ENCODE results near the gene INHA.

INHA gene
- total RNA-seq: 0 to 0.06 (median 0) reads per million in 9 experiments

DNA sequence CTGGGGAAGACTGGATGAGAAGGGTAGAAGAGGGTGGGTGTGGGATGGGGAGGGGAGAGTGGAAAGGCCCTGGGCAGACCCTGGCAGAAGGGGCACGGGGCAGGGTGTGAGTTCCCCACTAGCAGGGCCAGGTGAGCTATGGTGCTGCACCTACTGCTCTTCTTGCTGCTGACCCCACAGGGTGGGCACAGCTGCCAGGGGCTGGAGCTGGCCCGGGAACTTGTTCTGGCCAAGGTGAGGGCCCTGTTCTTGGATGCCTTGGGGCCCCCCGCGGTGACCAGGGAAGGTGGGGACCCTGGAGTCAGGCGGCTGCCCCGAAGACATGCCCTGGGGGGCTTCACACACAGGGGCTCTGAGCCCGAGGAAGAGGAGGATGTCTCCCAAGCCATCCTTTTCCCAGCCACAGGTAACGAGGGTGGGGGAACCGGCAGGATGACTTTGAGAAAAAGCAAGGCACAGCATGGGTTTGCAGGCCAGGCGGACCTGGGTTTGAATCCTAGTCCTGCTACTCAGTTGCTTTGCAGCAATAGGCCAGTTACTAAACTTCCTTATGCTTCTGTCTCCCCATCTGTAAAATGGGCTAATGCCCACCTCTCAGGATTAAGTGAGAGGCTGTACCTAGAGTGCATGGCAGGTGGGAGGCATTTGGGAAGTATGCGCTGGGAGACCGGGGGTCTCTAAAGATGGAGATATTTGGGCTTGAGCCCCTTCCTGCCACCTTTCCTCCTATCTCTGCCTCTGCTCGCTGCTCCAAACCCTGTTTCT lies at the start of gene INHA:
TSS of gene INHA (plus strand) at position 74 of the 765 bp plus-strand sequence. CDS start at position 139, 65 bp downstream.
- ATAC-seq (replicated peaks) (no peak), DNase-seq (no peak)
- H3K27ac Mint-ChIP-seq: peak within 1 kb of the TSS in 1 of 2 donors; percentile 29
- H3K36me3 Mint-ChIP-seq (ENCODE audit: insufficient read depth): no peaks in the 10 kb centered on the region
- H3K27me3 Mint-ChIP-seq: peaks cover 61 to 87% of the 10 kb centered on the region in 2 donors
- H3K9me3 Mint-ChIP-seq: no peaks in the 10 kb centered on the region
- H3K4me3 Mint-ChIP-seq: peak within 1 kb of the TSS; percentile 0 to 37
- no peaks in the 10 kb centered on the region for H3K4me1 Mint-ChIP-seq (ENCODE audit: low read depth in 2 of 2)

GRCh38 chr2:219523031-219523671 lies 49.0 kb upstream of the INHA start:
- no peak overlapping the region for H3K27ac Mint-ChIP-seq
- ATAC-seq (replicated peaks): peak; percentile 29
- peaks cover 0 to 9% of the 10 kb centered on the region in 2 donors for H3K4me1 Mint-ChIP-seq (ENCODE audit: low read depth in 2 of 2)
- H3K9me3 Mint-ChIP-seq: no peaks in the 10 kb centered on the region
- H3K36me3 Mint-ChIP-seq (ENCODE audit: insufficient read depth): no peaks in the 10 kb centered on the region
- DNase-seq: no peak
- peaks cover 87 to 96% of the 10 kb centered on the region in 2 donors for H3K27me3 Mint-ChIP-seq
- H3K4me3 Mint-ChIP-seq: peak overlapping the region in 1 of 2 donors; percentile 25

- ATAC-seq (replicated peaks) (no peak), DNase-seq (no peak)
- Mint-ChIP-seq H3K36me3 (ENCODE audit: insufficient read depth) (no peaks in the 10 kb centered on the region), H3K4me3 (no peak overlapping the region), H3K27me3 (peaks cover 87 to 96% of the 10 kb centered on the region in 2 donors), H3K4me1 (ENCODE audit: low read depth in 2 of 2) (peaks cover 0 to 9% of the 10 kb centered on the region in 2 donors), H3K27ac (no peak overlapping the region), H3K9me3 (no peaks in the 10 kb centered on the region)
Observed at GRCh38 chr2:219524817-219525216, 47.3 kb upstream of the INHA start.

GRCh38 chr2:219525533-219526232 lies 46.4 kb upstream of the INHA start:
- Mint-ChIP-seq H3K27me3 (peaks cover 88 to 96% of the 10 kb centered on the region in 2 donors), H3K4me3 (no peak overlapping the region), H3K27ac (no peak overlapping the region), H3K36me3 (ENCODE audit: insufficient read depth) (peaks cover 3% of the 10 kb centered on the region), H3K9me3 (no peaks in the 10 kb centered on the region), H3K4me1 (ENCODE audit: low read depth in 2 of 2) (peaks cover 0 to 12% of the 10 kb centered on the region in 2 donors)
- ATAC-seq (replicated peaks) (no peak), DNase-seq (no peak)

DNA sequence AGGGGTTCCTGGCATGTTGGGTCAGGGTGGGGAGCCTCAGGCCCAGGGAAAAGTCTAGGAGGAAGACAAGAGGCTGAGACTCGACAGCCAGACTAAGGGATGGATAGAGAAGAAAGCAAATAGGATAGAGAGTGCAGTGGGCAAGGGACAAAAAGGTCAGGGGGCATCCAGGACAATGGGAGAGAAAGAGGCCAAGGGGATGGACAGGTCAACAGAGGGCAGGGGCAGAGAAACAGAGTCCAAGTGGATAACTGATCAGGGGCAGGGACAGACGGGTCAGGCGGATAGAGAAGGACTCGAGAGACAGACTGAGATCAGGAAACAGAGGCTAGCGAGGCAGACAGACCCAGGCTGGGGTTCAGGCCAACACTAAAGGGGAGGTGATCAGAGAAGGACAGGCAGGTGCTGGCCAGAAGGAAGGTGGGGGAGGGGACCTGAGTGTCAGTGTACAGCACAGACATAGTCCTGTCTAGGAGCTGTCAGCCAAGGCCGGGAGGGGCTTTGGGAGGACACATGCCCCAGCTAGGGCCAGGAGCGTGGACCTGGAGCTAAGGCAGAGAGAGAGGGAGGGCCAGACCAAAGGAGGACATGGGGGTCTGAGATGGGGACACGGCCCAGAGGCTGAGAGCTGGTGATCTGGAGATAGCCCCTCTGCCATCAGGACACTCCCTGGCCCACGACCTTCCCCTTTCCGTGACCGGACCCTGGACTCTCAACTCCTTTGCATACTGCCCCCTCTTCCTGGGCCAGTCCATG lies 45.6 kb upstream of the INHA start:
- peaks cover 0 to 9% of the 10 kb centered on the region in 2 donors for H3K4me1 Mint-ChIP-seq (ENCODE audit: low read depth in 2 of 2)
- no peak for DNase-seq
- H3K4me3 Mint-ChIP-seq: no peak overlapping the region
- ATAC-seq (replicated peaks): no peak
- H3K36me3 Mint-ChIP-seq (ENCODE audit: insufficient read depth): peaks cover 3% of the 10 kb centered on the region
- H3K27me3 Mint-ChIP-seq: peaks cover 88 to 96% of the 10 kb centered on the region in 2 donors
- no peaks in the 10 kb centered on the region for H3K9me3 Mint-ChIP-seq
- H3K27ac Mint-ChIP-seq: no peak overlapping the region

DNA sequence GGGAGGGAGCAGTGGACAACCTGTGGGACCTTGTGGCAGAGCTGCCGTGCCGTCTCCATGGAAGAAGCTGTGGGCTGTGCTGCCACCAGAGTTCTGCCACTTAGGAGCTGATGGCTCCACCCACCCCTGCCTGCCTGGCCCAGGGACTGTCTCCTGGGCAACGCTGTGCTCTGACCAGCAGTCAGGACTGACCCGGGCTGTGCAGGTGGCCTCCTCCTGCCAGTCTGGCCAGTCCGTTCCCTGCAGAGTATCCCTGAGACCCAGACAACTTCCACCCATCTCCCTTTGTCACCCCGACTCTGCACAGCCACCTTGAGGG lies 45.1 kb upstream of the INHA start:
- DNase-seq: no peak
- Mint-ChIP-seq H3K4me1 (ENCODE audit: low read depth in 2 of 2) (peaks cover 0 to 4% of the 10 kb centered on the region in 2 donors), H3K27me3 (peaks cover 87 to 96% of the 10 kb centered on the region in 2 donors), H3K27ac (no peak overlapping the region), H3K9me3 (no peaks in the 10 kb centered on the region), H3K36me3 (ENCODE audit: insufficient read depth) (peaks cover 3% of the 10 kb centered on the region), H3K4me3 (no peak overlapping the region)
- ATAC-seq (replicated peaks): no peak

DNA sequence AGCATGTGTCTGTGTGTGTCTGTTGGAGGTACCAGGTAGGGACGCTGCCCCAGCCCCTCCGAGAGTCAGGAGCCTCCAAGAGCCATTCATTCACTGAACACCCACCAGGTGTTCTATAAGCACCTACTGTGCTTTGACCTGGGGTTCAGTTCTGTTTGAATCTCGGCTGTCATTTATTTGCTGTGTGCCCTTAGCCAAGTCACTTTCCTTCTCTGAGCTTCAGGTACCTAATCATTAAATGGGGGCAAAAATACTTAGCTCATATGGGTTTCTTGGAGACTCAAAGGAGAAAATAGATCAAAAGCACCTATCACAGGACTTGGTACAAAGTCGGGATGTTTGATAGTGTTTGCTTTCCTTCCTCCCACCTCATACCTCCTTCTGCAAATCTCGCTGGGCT lies 44.6 kb upstream of the INHA start:
- H3K36me3 Mint-ChIP-seq (ENCODE audit: insufficient read depth): peaks cover 3% of the 10 kb centered on the region
- ATAC-seq (replicated peaks) (no peak), DNase-seq (no peak)
- H3K4me1 Mint-ChIP-seq (ENCODE audit: low read depth in 2 of 2): peaks cover 0 to 3% of the 10 kb centered on the region in 2 donors
- peaks cover 86 to 96% of the 10 kb centered on the region in 2 donors for H3K27me3 Mint-ChIP-seq
- H3K4me3 Mint-ChIP-seq: no peak overlapping the region
- H3K27ac Mint-ChIP-seq: no peak overlapping the region
- H3K9me3 Mint-ChIP-seq: no peaks in the 10 kb centered on the region

DNA sequence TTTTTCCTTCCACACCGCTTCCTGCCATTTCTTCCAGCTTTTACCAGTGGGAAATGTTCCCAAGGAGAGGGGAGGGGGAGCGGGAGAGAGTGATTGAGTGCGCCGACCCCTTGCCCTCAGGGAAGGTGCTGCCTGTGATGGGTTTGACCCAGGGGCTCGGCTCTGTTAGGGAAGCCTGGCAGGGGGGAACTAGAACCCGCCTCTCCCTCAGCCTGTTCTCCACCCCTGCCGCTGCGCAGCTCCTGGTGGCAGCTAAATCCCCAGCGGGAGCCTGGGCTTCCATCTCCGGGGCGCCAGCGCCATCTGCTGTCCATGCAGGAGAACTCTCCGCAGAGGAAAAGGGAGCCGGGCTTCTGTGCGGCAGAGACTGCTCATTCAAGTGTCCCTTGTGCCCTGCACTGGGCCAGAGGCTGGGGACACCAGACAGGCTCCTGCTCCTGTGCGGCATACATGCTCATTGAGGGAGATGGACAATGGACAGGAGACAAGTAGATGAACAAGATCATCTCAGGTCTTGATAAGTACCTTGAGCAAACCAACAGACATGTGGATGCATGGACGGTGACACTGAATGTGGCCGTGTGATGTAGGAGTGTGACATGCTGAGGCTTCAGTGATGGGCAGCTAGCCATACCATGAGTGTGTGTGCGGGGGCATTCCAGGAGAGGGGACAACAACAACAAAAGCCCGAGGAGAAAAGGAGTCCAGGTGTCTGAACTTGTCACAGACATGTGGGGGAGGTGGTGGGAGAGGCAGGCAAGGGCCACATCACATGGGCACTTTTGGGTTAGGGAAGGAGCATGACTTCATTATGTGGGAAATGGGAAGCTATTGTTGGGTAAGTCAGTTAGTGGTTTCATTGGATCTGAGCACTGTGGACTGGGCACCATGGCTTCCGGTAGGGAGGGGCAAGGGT lies 41.8 kb upstream of the INHA start:
- H3K9me3 Mint-ChIP-seq: no peaks in the 10 kb centered on the region
- peak; percentile 83 to 86 (median 84) for DNase-seq
- peaks cover 70 to 97% of the 10 kb centered on the region in 2 donors for H3K27me3 Mint-ChIP-seq
- no peak overlapping the region for H3K27ac Mint-ChIP-seq
- H3K36me3 Mint-ChIP-seq (ENCODE audit: insufficient read depth): peaks cover 3% of the 10 kb centered on the region
- H3K4me3 Mint-ChIP-seq: no peak overlapping the region
- peaks cover 0 to 3% of the 10 kb centered on the region in 2 donors for H3K4me1 Mint-ChIP-seq (ENCODE audit: low read depth in 2 of 2)
- ATAC-seq (replicated peaks): peak; percentile 97

- Mint-ChIP-seq H3K27ac (no peak overlapping the region), H3K9me3 (no peaks in the 10 kb centered on the region), H3K4me1 (ENCODE audit: low read depth in 2 of 2) (peaks cover 0 to 3% of the 10 kb centered on the region in 2 donors), H3K4me3 (no peak overlapping the region), H3K27me3 (peaks cover 59 to 94% of the 10 kb centered on the region in 2 donors), H3K36me3 (ENCODE audit: insufficient read depth) (peaks cover 3% of the 10 kb centered on the region)
- ATAC-seq (replicated peaks): no peak
- no peak for DNase-seq
Observed at GRCh38 chr2:219531639-219532377, 40.3 kb upstream of the INHA start.

DNA sequence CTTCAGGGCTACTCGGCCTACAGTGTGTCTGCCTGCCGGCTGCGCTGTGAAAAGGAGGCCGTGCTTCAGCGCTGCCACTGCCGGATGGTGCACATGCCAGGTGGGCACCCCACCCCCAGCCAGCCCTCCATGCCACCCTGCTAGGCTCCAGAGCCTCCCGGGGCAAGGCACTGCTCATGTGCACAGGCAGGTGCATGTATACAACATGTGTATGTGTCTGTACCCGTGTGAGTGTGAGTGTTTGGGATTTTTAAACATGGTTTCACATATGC lies 39.8 kb upstream of the INHA start:
- Mint-ChIP-seq H3K9me3 (no peaks in the 10 kb centered on the region), H3K27me3 (peaks cover 54 to 89% of the 10 kb centered on the region in 2 donors), H3K4me3 (no peak overlapping the region), H3K36me3 (ENCODE audit: insufficient read depth) (peaks cover 3% of the 10 kb centered on the region), H3K27ac (no peak overlapping the region), H3K4me1 (ENCODE audit: low read depth in 2 of 2) (peaks cover 0 to 3% of the 10 kb centered on the region in 2 donors)
- no peak for ATAC-seq (replicated peaks)
- DNase-seq: no peak

GRCh38 chr2:219533930-219534661 lies 38.0 kb upstream of the INHA start:
- H3K27ac Mint-ChIP-seq: no peak overlapping the region
- H3K4me1 Mint-ChIP-seq (ENCODE audit: low read depth in 2 of 2): peaks cover 0 to 3% of the 10 kb centered on the region in 2 donors
- peaks cover 8% of the 10 kb centered on the region for H3K36me3 Mint-ChIP-seq (ENCODE audit: insufficient read depth)
- H3K4me3 Mint-ChIP-seq: no peak overlapping the region
- H3K9me3 Mint-ChIP-seq: no peaks in the 10 kb centered on the region
- peaks cover 42 to 71% of the 10 kb centered on the region in 2 donors for H3K27me3 Mint-ChIP-seq
- no peak for DNase-seq
- no peak for ATAC-seq (replicated peaks)
